MM.1S (cell line): ENCODE data around the gene EXOC4.

Source experiments
- DNase-seq: peaks from one replicate; pipeline ENCODE4 v3.0.0-alpha.2; 2015
- H2AFZ ChIP-seq: fragments of 300-600 bp; sonication (generic); 2 replicates; pipeline ENCODE4 v1.6.0; 2016; ENCODE audit warnings: antibody characterized with exemption, low read length
- H3F3A ChIP-seq: fragments of 300-600 bp; sonication (generic); 2 replicates; pipeline ENCODE4 v1.6.1; 2016; ENCODE audit warnings: mild to moderate bottlenecking, antibody characterized with exemption, low read length, moderate library complexity, mixed read lengths; ENCODE audit not compliant: insufficient read depth
- H3K27ac ChIP-seq: fragments of 300-600 bp; sonication (generic); 2 replicates; pipeline ENCODE4 v1.5.1; 2016; ENCODE audit warnings: mild to moderate bottlenecking, low read length
- H3K27me3 ChIP-seq: fragments of 300-600 bp; sonication (generic); replicated peaks from 2 replicates; pipeline ENCODE4 v1.6.0; 2016; ENCODE audit warnings: low read length; ENCODE audit not compliant: insufficient read depth
- H3K36me3 ChIP-seq: fragments of 300-600 bp; sonication (generic); replicated peaks from 2 replicates; pipeline ENCODE4 v1.6.1; 2016; ENCODE audit warnings: mild to moderate bottlenecking, low read length, mixed read lengths; ENCODE audit not compliant: insufficient read depth
- H3K4me1 ChIP-seq: fragments of 300-600 bp; sonication (generic); 2 replicates; pipeline ENCODE4 v1.6.1; 2016; ENCODE audit warnings: low read length, mixed read lengths
- H3K4me2 ChIP-seq: fragments of 300-600 bp; sonication (generic); 2 replicates; pipeline ENCODE4 v1.6.0; 2016; ENCODE audit warnings: low read depth, low read length
- H3K4me3 ChIP-seq: fragments of 300-600 bp; sonication (generic); 2 replicates; pipeline ENCODE4 v1.5.1; 2016; ENCODE audit warnings: low read length, mixed read lengths
- H3K79me2 ChIP-seq: fragments of 300-600 bp; sonication (generic); 2 replicates; pipeline ENCODE4 v1.6.1; 2016; ENCODE audit warnings: mixed run types, low read length, mixed read lengths
- H3K9ac ChIP-seq: fragments of 300-600 bp; sonication (generic); 2 replicates; pipeline ENCODE4 v1.6.1; 2016; ENCODE audit warnings: low read length, mixed read lengths
- H3K9me2 ChIP-seq: fragments of 300-600 bp; sonication (generic); replicated peaks from 2 replicates; pipeline ENCODE4 v1.6.1; 2016; ENCODE audit warnings: mild to moderate bottlenecking, low read length, mixed read lengths; ENCODE audit not compliant: insufficient read depth
- H3K9me3 ChIP-seq: fragments of 300-600 bp; sonication (generic); replicated peaks from 2 replicates; pipeline ENCODE4 v1.6.1; 2016; ENCODE audit warnings: mild to moderate bottlenecking, low read length, mixed read lengths; ENCODE audit not compliant: insufficient read depth
- H4K20me1 ChIP-seq: fragments of 300-600 bp; sonication (generic); 2 replicates; pipeline ENCODE4 v1.6.1; 2016; ENCODE audit warnings: mild to moderate bottlenecking, low read length, moderate library complexity, mixed read lengths; ENCODE audit not compliant: insufficient read depth
- EZH2 ChIP-seq: fragments of 300-600 bp; sonication (generic); optimal IDR thresholded peaks from 2 replicates; pipeline ENCODE3; 2017; ENCODE audit warnings: low read depth, mild to moderate bottlenecking, antibody characterized with exemption, low read length, mixed read lengths
- EZH2phosphoT487 ChIP-seq: fragments of 300-600 bp; sonication (generic); IDR thresholded peaks from 2 replicates; pipeline ENCODE4 v1.6.1; 2018; ENCODE audit warnings: antibody characterized with exemption, low read length
- TF ChIP-seq, protein P1 (sequence below): fragments of 300-600 bp; sonication (generic); IDR thresholded peaks from 2 replicates; pipeline ENCODE4 v1.5.1; 2016; ENCODE audit warnings: antibody characterized with exemption, low read length, mixed read lengths

The EXOC4 gene

DNA sequence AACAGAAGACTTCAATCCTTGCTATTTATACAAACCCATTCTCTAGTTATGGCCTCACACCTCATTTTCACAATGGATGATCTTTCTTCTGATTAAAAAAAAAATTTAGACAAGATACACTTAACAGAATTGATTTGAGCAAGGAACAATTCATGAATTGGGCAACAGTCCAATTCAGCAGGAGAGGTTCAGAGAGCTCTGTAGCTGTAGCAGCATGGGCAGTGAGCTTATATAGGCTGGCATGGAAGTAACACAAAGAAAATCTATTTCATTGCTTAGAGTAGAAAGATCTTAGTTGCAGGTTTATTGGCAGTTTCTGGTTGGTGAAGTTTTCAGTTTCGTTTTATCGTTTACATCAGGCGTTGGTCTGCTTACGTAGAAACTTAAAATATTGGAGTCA is 851.3 kb downstream of the EXOC4 start:
- Histone ChIP-seq H3K27ac (no peak overlapping the region), H3K9me2 (no peaks in the 10 kb centered on the region), H3K9me3 (no peaks in the 10 kb centered on the region), H2AFZ (no peak overlapping the region), H3K36me3 (no peaks in the 10 kb centered on the region), H3K79me2 (no peaks in the 10 kb centered on the region), H3K27me3 (no peaks in the 10 kb centered on the region), H3K9ac (no peak overlapping the region), H3K4me2 (no peak overlapping the region), H4K20me1 (no peaks in the 10 kb centered on the region), H3F3A (no peaks in the 10 kb centered on the region), H3K4me3 (no peak overlapping the region), H3K4me1 (no peaks in the 10 kb centered on the region)
- TF ChIP-seq EZH2 (no peak), EZH2phosphoT487 (no peak)
- TF ChIP-seq, protein P1, sequence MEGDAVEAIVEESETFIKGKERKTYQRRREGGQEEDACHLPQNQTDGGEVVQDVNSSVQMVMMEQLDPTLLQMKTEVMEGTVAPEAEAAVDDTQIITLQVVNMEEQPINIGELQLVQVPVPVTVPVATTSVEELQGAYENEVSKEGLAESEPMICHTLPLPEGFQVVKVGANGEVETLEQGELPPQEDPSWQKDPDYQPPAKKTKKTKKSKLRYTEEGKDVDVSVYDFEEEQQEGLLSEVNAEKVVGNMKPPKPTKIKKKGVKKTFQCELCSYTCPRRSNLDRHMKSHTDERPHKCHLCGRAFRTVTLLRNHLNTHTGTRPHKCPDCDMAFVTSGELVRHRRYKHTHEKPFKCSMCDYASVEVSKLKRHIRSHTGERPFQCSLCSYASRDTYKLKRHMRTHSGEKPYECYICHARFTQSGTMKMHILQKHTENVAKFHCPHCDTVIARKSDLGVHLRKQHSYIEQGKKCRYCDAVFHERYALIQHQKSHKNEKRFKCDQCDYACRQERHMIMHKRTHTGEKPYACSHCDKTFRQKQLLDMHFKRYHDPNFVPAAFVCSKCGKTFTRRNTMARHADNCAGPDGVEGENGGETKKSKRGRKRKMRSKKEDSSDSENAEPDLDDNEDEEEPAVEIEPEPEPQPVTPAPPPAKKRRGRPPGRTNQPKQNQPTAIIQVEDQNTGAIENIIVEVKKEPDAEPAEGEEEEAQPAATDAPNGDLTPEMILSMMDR = no peak
- no peak for DNase-seq

DNA sequence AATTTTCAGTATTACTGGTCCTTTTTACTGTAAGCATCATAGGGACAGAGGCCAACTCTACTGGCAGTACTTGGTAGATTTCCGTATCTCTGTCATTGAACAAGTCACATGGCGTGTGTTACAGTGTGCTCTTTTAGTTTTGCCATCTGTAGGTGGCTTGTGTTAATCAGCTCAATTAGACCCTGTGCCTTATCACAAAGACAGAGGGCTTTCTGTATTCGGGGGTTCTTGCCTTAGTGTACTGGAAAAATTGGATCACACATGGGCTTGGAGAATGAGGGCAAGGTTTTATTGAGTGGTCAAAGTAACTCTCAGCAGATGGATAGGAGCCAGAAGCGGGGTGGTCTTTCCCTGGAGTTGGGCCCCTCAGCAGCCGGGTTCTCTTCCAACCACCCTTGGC is 853.0 kb downstream of the EXOC4 start:
- H3K27ac ChIP-seq = no peak overlapping the region
- H3F3A ChIP-seq = no peaks in the 10 kb centered on the region
- no peak overlapping the region for H2AFZ ChIP-seq
- H3K4me1 ChIP-seq = no peaks in the 10 kb centered on the region
- H3K36me3 ChIP-seq = no peaks in the 10 kb centered on the region
- TF ChIP-seq EZH2 (no peak), EZH2phosphoT487 (no peak)
- TF ChIP-seq, protein P1 = no peak
- H3K9me2 ChIP-seq = no peaks in the 10 kb centered on the region
- DNase-seq = no peak
- no peak overlapping the region for H3K4me3 ChIP-seq
- H3K79me2 ChIP-seq = no peaks in the 10 kb centered on the region
- H3K4me2 ChIP-seq = no peak overlapping the region
- no peaks in the 10 kb centered on the region for H3K27me3 ChIP-seq
- H3K9ac ChIP-seq = no peak overlapping the region
- no peaks in the 10 kb centered on the region for H4K20me1 ChIP-seq
- H3K9me3 ChIP-seq = no peaks in the 10 kb centered on the region

DNA sequence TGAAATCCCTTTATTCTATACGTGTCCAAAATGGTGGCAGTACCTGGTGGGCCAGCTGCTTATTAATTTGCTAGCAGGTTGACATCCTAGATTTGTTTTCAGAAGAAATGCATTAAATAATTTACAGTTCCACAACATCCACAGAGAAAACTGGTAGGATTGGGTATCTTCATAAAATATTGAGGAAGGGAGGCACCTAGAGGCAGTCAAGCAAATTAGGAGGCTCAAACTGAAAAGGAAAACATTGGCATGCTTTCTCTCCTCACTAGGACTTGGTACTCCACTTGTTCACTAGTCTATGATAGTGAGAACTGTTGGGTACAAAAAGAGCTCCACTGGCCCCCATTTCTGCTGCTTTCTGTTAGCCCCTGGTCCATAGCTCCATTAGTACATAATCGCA is 855.9 kb downstream of the EXOC4 start:
- H3K36me3 ChIP-seq = no peaks in the 10 kb centered on the region
- no peaks in the 10 kb centered on the region for H4K20me1 ChIP-seq
- H3K4me3 ChIP-seq = no peak overlapping the region
- H3K4me2 ChIP-seq = no peak overlapping the region
- H2AFZ ChIP-seq = no peak overlapping the region
- H3K9ac ChIP-seq = no peak overlapping the region
- H3K27ac ChIP-seq = no peak overlapping the region
- H3K27me3 ChIP-seq = no peaks in the 10 kb centered on the region
- DNase-seq = no peak
- TF ChIP-seq, protein P1 = peak; percentile 33
- TF ChIP-seq EZH2 = no peak
- no peaks in the 10 kb centered on the region for H3K9me3 ChIP-seq
- H3K79me2 ChIP-seq = no peaks in the 10 kb centered on the region
- H3F3A ChIP-seq = no peaks in the 10 kb centered on the region
- H3K4me1 ChIP-seq = no peaks in the 10 kb centered on the region
- no peaks in the 10 kb centered on the region for H3K9me2 ChIP-seq
